B cell (primary cell): ENCODE measurements around the gene TCERG1L. TPM values are rescaled to one million over a fixed set of nuclear protein-coding genes. Genes with fewer than 3 reads are reported as not detected.

Experiments
- ATAC-seq: fragments of 200-7000 bp; cut with Tn5 transposase; one replicate; pipeline ENCODE4 v1.10.0; 2021; ENCODE audit warnings: low read depth, mild to moderate bottlenecking, moderate number of reproducible peaks, moderate library complexity
- CTCF ChIA-PET: fragments of 350-600 bp; sonication (Branson Sonifier 250); formaldehyde crosslinking; loops from one replicate; lab custom pipeline; 2021; ENCODE audit warnings: antibody characterized with exemption, inconsistent platforms; lab: Charles Lee
- POLR2A ChIA-PET: fragments of 350-600 bp; sonication (Branson Sonifier 250); formaldehyde crosslinking; loops from one replicate; lab custom pipeline; 2021; ENCODE audit warnings: antibody characterized with exemption; lab: Charles Lee
- DNase-seq: peaks from one replicate; pipeline ENCODE4 v3.0.0; 2013
- H2AFZ ChIP-seq: 2 replicates; pipeline ENCODE4 v1.6.1; 2012; ENCODE audit warnings: mild to moderate bottlenecking, low read depth, low read length; ENCODE audit not compliant: insufficient read depth, poor library complexity, severe bottlenecking
- H3K27ac ChIP-seq, 2 donors: 1 replicate in 1 of 2; 2 replicates in 1 of 2; pipeline ENCODE4 v1.5.1; 2012 to 2013; ENCODE audit warnings: low read length in 2 of 2, mild to moderate bottlenecking in 2 of 2, moderate library complexity in 1 of 2
- H3K27me3 ChIP-seq, 4 experiments: fragments of 200-600 bp in 1 of 4; sonication (generic) in 1 of 4; replicated peaks in 1 of 4; 1 replicate in 2 of 4; 2 replicates in 2 of 4; pipeline versions ENCODE4 v1.6.1 to v1.7.0; 2013 to 2016; ENCODE audit warnings: low read length in 3 of 4, mild to moderate bottlenecking in 2 of 4, mixed read lengths in 1 of 4, moderate library complexity in 1 of 4; ENCODE audit not compliant: insufficient read depth in 4 of 4, control insufficient read depth in 3 of 4; ENCODE audit errors: control extremely low read depth in 1 of 4
- H3K36me3 ChIP-seq, 2 experiments: replicated peaks in 1 of 2; 1 replicate in 1 of 2; 2 replicates in 1 of 2; pipeline versions ENCODE4 v1.6.1 to v1.7.1; 2013; ENCODE audit warnings: low read length in 1 of 2; ENCODE audit not compliant: insufficient read depth in 2 of 2, control insufficient read depth in 1 of 2; ENCODE audit errors: control extremely low read depth in 1 of 2, extremely low read depth in 1 of 2
- H3K4me1 ChIP-seq, 2 donors: fragments of 200-600 bp in 1 of 2; sonication (generic) in 1 of 2; 1 replicate in 1 of 2; 2 replicates in 1 of 2; pipeline versions ENCODE4 v1.5.1 to v1.6.1; 2013 to 2017; ENCODE audit warnings: low read length in 2 of 2; ENCODE audit not compliant: control insufficient read depth in 2 of 2, insufficient read depth in 2 of 2
- H3K4me2 ChIP-seq: replicated peaks from 2 replicates; pipeline ENCODE3; 2012; ENCODE audit warnings: mild to moderate bottlenecking, low read depth, low read length; ENCODE audit not compliant: poor library complexity, severe bottlenecking
- H3K4me3 ChIP-seq, 5 experiments: fragments of 200-600 bp in 1 of 5; sonication (generic) in 1 of 5; 1 replicate in 3 of 5; 2 replicates in 2 of 5; pipeline versions ENCODE4 v1.5.1 to v1.7.0; 2011 to 2016; ENCODE audit warnings: low read length in 4 of 5, mild to moderate bottlenecking in 4 of 5, low read depth in 2 of 5, control low read depth in 1 of 5, moderate library complexity in 1 of 5; ENCODE audit not compliant: insufficient read depth in 1 of 5; ENCODE audit errors: control extremely low read depth in 1 of 5, extremely low read depth in 1 of 5
- H3K79me2 ChIP-seq: fragments of 200-600 bp; sonication (generic); one replicate; pipeline ENCODE4 v1.6.0; 2016; ENCODE audit warnings: low read length; ENCODE audit not compliant: control insufficient read depth, insufficient read depth
- H3K9ac ChIP-seq: fragments of 200-600 bp; sonication (generic); 2 replicates; pipeline ENCODE4 v1.6.1; 2017; ENCODE audit warnings: mild to moderate bottlenecking, low read length, moderate library complexity
- H3K9me3 ChIP-seq, 3 donors: one replicate each; pipeline versions ENCODE4 v1.6.1 to v1.7.1; 2013; ENCODE audit warnings: low read length in 2 of 3; ENCODE audit not compliant: control insufficient read depth in 2 of 3, insufficient read depth in 1 of 3; ENCODE audit errors: control extremely low read depth in 1 of 3
- H4K20me1 ChIP-seq: 2 replicates; pipeline ENCODE4 v1.6.0; 2012; ENCODE audit warnings: mild to moderate bottlenecking, low read length; ENCODE audit not compliant: insufficient read depth, control insufficient read depth, poor library complexity, severe bottlenecking
- H3K27ac Mint-ChIP-seq: one replicate; pipeline ENCODE4 v1.8.0; 2021; ENCODE audit warnings: mixed read lengths
- H3K27me3 Mint-ChIP-seq: one replicate; pipeline ENCODE4 v1.8.0; 2021; ENCODE audit warnings: mixed read lengths
- H3K4me1 Mint-ChIP-seq: one replicate; pipeline ENCODE4 v1.8.0; 2021; ENCODE audit warnings: mixed read lengths
- H3K4me3 Mint-ChIP-seq: one replicate; pipeline ENCODE4 v1.8.0; 2021; ENCODE audit warnings: mixed read lengths
- H3K9me3 Mint-ChIP-seq: one replicate; pipeline ENCODE4 v1.8.0; 2022; ENCODE audit warnings: mixed read lengths; ENCODE audit not compliant: insufficient read depth
- CTCF ChIP-seq: fragments of 200-600 bp; IDR thresholded peaks from one replicate; pipeline ENCODE4 v1.8.0; 2022; ENCODE audit warnings: antibody characterized with exemption, mild to moderate bottlenecking
- EZH2 ChIP-seq: IDR thresholded peaks from 2 replicates; pipeline ENCODE4 v1.6.1; 2012; ENCODE audit warnings: borderline replicate concordance, low read depth, mild to moderate bottlenecking, moderate library complexity, low read length; ENCODE audit not compliant: insufficient read depth, poor library complexity, severe bottlenecking
- WGBS: methylation state at CpG from one replicate; pipeline ENCODE4 v1.1.5; 2013; ENCODE audit warnings: missing lambda C conversion rate; ENCODE audit not compliant: insufficient coverage; 5-methylcytosine and 5-hydroxymethylcytosine counted together
- intact Hi-C: fragments of 100-400 bp; cut with micrococcal nuclease; formaldehyde crosslinking; loops from one replicate; pipeline ENCODE4 v1.10.0; 2022
- polyA plus RNA-seq: library from polyadenylated mRNA; depleted of rRNA; stranded (reverse); fragments of >200 nt; gene quantifications from 2 replicates; pipeline ENCODE4 v1.2.3, GENCODE V29; 2012
- total RNA-seq, 2 donors: library from RNA; stranded (reverse); fragments of 120-200 nt in 1 of 2; gene quantifications; 1 replicate in 1 of 2; 2 replicates in 1 of 2; pipeline versions ENCODE4 v1.2.3 to v1.2.4, GENCODE V29; 2013 to 2022

Gene TCERG1L
- total and polyA plus RNA-seq, 2 donors (not counting 1 experiment from before 2014, with no cell fraction given) = 0.10 TPM; not detected in 1

GRCh38 chr10:131272897-131273451 lies 38.5 kb downstream of the TCERG1L start:
- H3K36me3 ChIP-seq = no peaks in the 10 kb centered on the region
- H3K9me3 ChIP-seq = peaks cover 0 to 14% (median 0%) of the 10 kb centered on the region in 3 donors
- ChIA-PET CTCF (no interaction called here), POLR2A (no interaction called here)
- Mint-ChIP-seq H3K4me3 (no peak overlapping the region), H3K9me3 (no peaks in the 10 kb centered on the region), H3K4me1 (no peaks in the 10 kb centered on the region), H3K27me3 (no peaks in the 10 kb centered on the region), H3K27ac (no peak overlapping the region)
- H2AFZ ChIP-seq = no peak overlapping the region
- H3K27me3 ChIP-seq = no peaks in the 10 kb centered on the region
- 89% methylated on average over 15 of the region's 15 CpGs for WGBS
- H3K9ac ChIP-seq = no peak overlapping the region
- H3K4me1 ChIP-seq = no peaks in the 10 kb centered on the region
- TF ChIP-seq CTCF (no peak), EZH2 (no peak)
- no peaks in the 10 kb centered on the region for H3K79me2 ChIP-seq
- ATAC-seq (no peak), DNase-seq (no peak)
- intact Hi-C loops = no loop called here
- no peaks in the 10 kb centered on the region for H4K20me1 ChIP-seq
- no peak overlapping the region for H3K4me3 ChIP-seq
- no peak overlapping the region for H3K27ac ChIP-seq
- no peak overlapping the region for H3K4me2 ChIP-seq

- no peaks in the 10 kb centered on the region for H3K79me2 ChIP-seq
- H3K4me1 ChIP-seq = no peaks in the 10 kb centered on the region
- POLR2A ChIA-PET = no interaction called here
- H3K4me1 Mint-ChIP-seq = no peaks in the 10 kb centered on the region
- H3K4me2 ChIP-seq = no peak overlapping the region
- WGBS = 93% methylated on average over 10 of the region's 12 CpGs
- H3K27me3 Mint-ChIP-seq = no peaks in the 10 kb centered on the region
- H3K9me3 ChIP-seq = peaks cover 0 to 24% (median 0%) of the 10 kb centered on the region in 3 donors
- H3K4me3 ChIP-seq = no peak overlapping the region
- H3K9me3 Mint-ChIP-seq = no peaks in the 10 kb centered on the region
- no peaks in the 10 kb centered on the region for H4K20me1 ChIP-seq
- H3K27ac ChIP-seq = no peak overlapping the region
- ATAC-seq (no peak), DNase-seq (no peak)
- no peak overlapping the region for H3K27ac Mint-ChIP-seq
- H3K9ac ChIP-seq = no peak overlapping the region
- H2AFZ ChIP-seq = no peak overlapping the region
- H3K4me3 Mint-ChIP-seq = no peak overlapping the region
- H3K27me3 ChIP-seq = no peaks in the 10 kb centered on the region
- TF ChIP-seq CTCF = no peak
- no peak for TF ChIP-seq EZH2
- intact Hi-C loops = no loop called here
- CTCF ChIA-PET = no interaction called here
- no peaks in the 10 kb centered on the region for H3K36me3 ChIP-seq
Observed at GRCh38 chr10:131271966-131272365, 39.6 kb downstream of the TCERG1L start.
